H9 (cell line): Measurements from ENCODE around the gene PLA2G4E. TPM values are rescaled to one million over a fixed set of nuclear protein-coding genes. Genes with fewer than 3 reads are reported as not detected.

Source experiments
- DNase-seq: peaks from one replicate; pipeline ENCODE4 v3.0.0-alpha.2; 2017
- H2AFZ ChIP-seq: one replicate; pipeline ENCODE4 v1.6.1; 2013; ENCODE audit warnings: mild to moderate bottlenecking, low read length, control low read depth, moderate library complexity
- H2AK5ac ChIP-seq: 2 replicates; pipeline ENCODE4 v1.6.1; 2013; ENCODE audit warnings: low read length, control low read depth, mixed read lengths; ENCODE audit not compliant: insufficient read length
- H2BK120ac ChIP-seq: one replicate; pipeline ENCODE4 v1.6.1; 2013; ENCODE audit warnings: low read depth, mild to moderate bottlenecking, low read length, control low read depth, inconsistent platforms; ENCODE audit not compliant: poor library complexity, severe bottlenecking
- H2BK12ac ChIP-seq: 2 replicates; pipeline ENCODE4 v1.6.1; 2013; ENCODE audit warnings: low read length, control low read depth, mixed read lengths, low read depth; ENCODE audit not compliant: insufficient read length
- H2BK15ac ChIP-seq: 2 replicates; pipeline ENCODE4 v1.6.1; 2013; ENCODE audit warnings: low read depth, low read length, control low read depth
- H2BK20ac ChIP-seq: one replicate; pipeline ENCODE4 v1.6.1; 2013; ENCODE audit warnings: low read depth, mild to moderate bottlenecking, low read length, control low read depth, inconsistent platforms; ENCODE audit not compliant: poor library complexity, severe bottlenecking
- H2BK5ac ChIP-seq: 2 replicates; pipeline ENCODE4 v1.6.1; 2013; ENCODE audit warnings: low read length, control low read depth, mixed read lengths; ENCODE audit not compliant: insufficient read length
- H3K14ac ChIP-seq: 2 replicates; pipeline ENCODE4 v1.6.1; 2013; ENCODE audit warnings: low read length, control low read depth; ENCODE audit not compliant: insufficient read depth
- H3K18ac ChIP-seq: 2 replicates; pipeline ENCODE4 v1.6.1; 2013; ENCODE audit warnings: low read depth, mild to moderate bottlenecking, mixed read lengths, low read length, control low read depth; ENCODE audit not compliant: insufficient read length
- H3K23ac ChIP-seq: 2 replicates; pipeline ENCODE4 v1.6.1; 2013; ENCODE audit warnings: low read length, control low read depth, mixed read lengths, low read depth; ENCODE audit not compliant: insufficient read length
- H3K23me2 ChIP-seq: 2 replicates; pipeline ENCODE4 v1.6.1; 2013; ENCODE audit warnings: low read depth, mild to moderate bottlenecking, mixed read lengths, low read length, control low read depth; ENCODE audit not compliant: insufficient read length, poor library complexity, severe bottlenecking
- H3K27ac ChIP-seq: 2 replicates; pipeline ENCODE4 v1.5.1; 2013; ENCODE audit warnings: low read length, control low read depth, mixed read lengths, low read depth; ENCODE audit not compliant: insufficient read length
- H3K27me3 ChIP-seq: 2 replicates; pipeline ENCODE4 v1.6.1; 2013; ENCODE audit warnings: low read length, control low read depth, inconsistent platforms; ENCODE audit not compliant: insufficient read depth
- H3K4ac ChIP-seq: 2 replicates; pipeline ENCODE4 v1.6.1; 2013; ENCODE audit warnings: low read depth, mild to moderate bottlenecking, control low read depth, inconsistent platforms, low read length, moderate library complexity
- H3K4me1 ChIP-seq: 2 replicates; pipeline ENCODE4 v1.6.1; 2013; ENCODE audit warnings: low read length, control low read depth, inconsistent platforms; ENCODE audit not compliant: insufficient read depth
- H3K4me2 ChIP-seq: 2 replicates; pipeline ENCODE4 v1.6.1; 2013; ENCODE audit warnings: low read length, control low read depth, mixed read lengths; ENCODE audit not compliant: insufficient read length, insufficient read depth
- H3K56ac ChIP-seq: 2 replicates; pipeline ENCODE4 v1.6.1; 2013; ENCODE audit warnings: low read depth, mild to moderate bottlenecking, mixed read lengths, low read length, control low read depth; ENCODE audit not compliant: insufficient read length
- H3K79me1 ChIP-seq: 2 replicates; pipeline ENCODE4 v1.6.1; 2013; ENCODE audit warnings: low read depth, mild to moderate bottlenecking, moderate library complexity, low read length, control low read depth, inconsistent platforms; ENCODE audit not compliant: insufficient read depth, poor library complexity, severe bottlenecking
- H3K79me2 ChIP-seq: 2 replicates; pipeline ENCODE4 v1.6.1; 2013; ENCODE audit warnings: low read length, control low read depth, inconsistent platforms; ENCODE audit not compliant: insufficient read depth
- H3K9ac ChIP-seq: 2 replicates; pipeline ENCODE4 v1.6.1; 2013; ENCODE audit warnings: low read length, control low read depth, mixed read lengths; ENCODE audit not compliant: insufficient read length; ENCODE audit errors: extremely low read depth
- H3K9me3 ChIP-seq: one replicate; pipeline ENCODE4 v1.6.1; 2013; ENCODE audit warnings: low read depth, low read length, inconsistent platforms; ENCODE audit not compliant: control insufficient read depth
- H3T11ph ChIP-seq: one replicate; pipeline ENCODE4 v1.6.1; 2013; ENCODE audit warnings: mild to moderate bottlenecking, low read length, control low read depth, inconsistent platforms
- H4K20me1 ChIP-seq: one replicate; pipeline ENCODE4 v1.6.1; 2013; ENCODE audit not compliant: control insufficient read depth, insufficient read length, insufficient read depth
- H4K5ac ChIP-seq: 2 replicates; pipeline ENCODE4 v1.6.1; 2013; ENCODE audit warnings: low read depth, mild to moderate bottlenecking, mixed read lengths, low read length, control low read depth; ENCODE audit not compliant: insufficient read length
- H4K8ac ChIP-seq: replicated peaks from 2 replicates; pipeline ENCODE4 v1.6.1; 2013; ENCODE audit warnings: low read length, control low read depth, mixed read lengths, low read depth; ENCODE audit not compliant: insufficient read length
- H4K91ac ChIP-seq: 2 replicates; pipeline ENCODE4 v1.6.1; 2013; ENCODE audit warnings: low read depth, mild to moderate bottlenecking, moderate library complexity, mixed read lengths, low read length, control low read depth; ENCODE audit not compliant: insufficient read length
- H3K27ac Mint-ChIP-seq, 3 experiments: 2 replicates in 2 of 3; 3 replicates in 1 of 3; pipeline ENCODE4 v1.8.0; 2020 to 2021; ENCODE audit warnings: mixed read lengths in 3 of 3, mild to moderate bottlenecking in 1 of 3, moderate library complexity in 1 of 3
- H3K27me3 Mint-ChIP-seq: 2 replicates; pipeline ENCODE4 v1.8.0; 2021; ENCODE audit warnings: low read depth, mild to moderate bottlenecking, moderate library complexity, mixed read lengths
- H3K36me3 Mint-ChIP-seq, 3 experiments: 2 replicates in 2 of 3; 3 replicates in 1 of 3; pipeline ENCODE4 v1.8.0; 2020 to 2021; ENCODE audit warnings: low read depth in 3 of 3, mixed read lengths in 3 of 3; ENCODE audit not compliant: insufficient read depth in 1 of 3
- H3K4me1 Mint-ChIP-seq, 2 experiments: 2 replicates each; pipeline ENCODE4 v1.8.0; 2020; ENCODE audit warnings: mixed read lengths in 2 of 2
- H3K4me3 Mint-ChIP-seq, 2 experiments: 2 replicates in 1 of 2; 3 replicates in 1 of 2; pipeline ENCODE4 v1.8.0; 2020 to 2021; ENCODE audit warnings: mild to moderate bottlenecking in 2 of 2, mixed read lengths in 2 of 2, moderate library complexity in 1 of 2
- H3K9me3 Mint-ChIP-seq, 2 experiments: 2 replicates in 1 of 2; 3 replicates in 1 of 2; pipeline ENCODE4 v1.8.0; 2020; ENCODE audit warnings: mild to moderate bottlenecking in 2 of 2, mixed read lengths in 2 of 2, moderate library complexity in 1 of 2
- WGBS: extraction: QIAGEN DNeasy Blood & Tissue Kit; methylation state at CpG from one replicate; pipeline ENCODE4 v1.1.7; 2013; ENCODE audit warnings: missing lambda C conversion rate, low lambda C conversion rate, mixed read lengths; ENCODE audit not compliant: insufficient read length; ENCODE audit errors: extremely low coverage; 5-methylcytosine and 5-hydroxymethylcytosine counted together
- total RNA-seq: library from RNA; stranded (reverse); gene quantifications from 2 replicates; pipeline ENCODE4 v1.2.1, GENCODE V29; 2021
- TF ChIP-seq, protein P1 (sequence below): fragments of 200-600 bp; sonication (generic); conservative IDR thresholded peaks from 3 replicates; pipeline ENCODE4 v1.8.0; 2021; ENCODE audit warnings: antibody characterized with exemption, mild to moderate bottlenecking

The PLA2G4E gene
- total RNA-seq, 1 experiment from 2014 or later = not detected

DNA sequence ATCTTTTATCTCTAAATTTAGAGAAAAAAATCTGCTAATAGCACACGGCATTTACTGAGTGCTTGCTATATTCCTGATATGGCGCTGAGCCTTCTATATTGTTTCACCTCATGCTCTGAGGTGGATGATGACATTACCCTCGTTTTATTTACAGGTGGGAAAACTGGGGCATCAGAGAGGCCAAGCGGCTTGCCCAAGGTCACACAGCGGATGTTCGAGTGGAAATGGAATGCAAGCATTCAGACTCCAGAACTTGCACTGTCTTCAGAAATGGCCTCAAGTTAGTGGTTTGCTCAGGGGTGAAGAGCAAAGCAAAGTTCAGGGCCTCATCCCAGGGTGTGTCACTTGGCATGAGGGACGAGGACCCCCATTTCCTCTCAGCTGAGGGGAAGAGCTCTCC lies 65.7 kb downstream of the PLA2G4E start:
- Histone ChIP-seq H2BK120ac (no peak overlapping the region), H3K9me3 (no peaks in the 10 kb centered on the region), H4K20me1 (no peaks in the 10 kb centered on the region), H4K91ac (no peak overlapping the region), H3K4me2 (no peak overlapping the region), H3K4me1 (no peaks in the 10 kb centered on the region), H3K18ac (no peak overlapping the region), H3K27ac (no peak overlapping the region), H3K23ac (no peak overlapping the region), H3K9ac (no peak overlapping the region), H3T11ph (no peak overlapping the region), H2AK5ac (no peak overlapping the region), H3K56ac (no peak overlapping the region), H2BK12ac (no peak overlapping the region), H4K5ac (no peak overlapping the region), H4K8ac (no peak overlapping the region), H2BK5ac (no peak overlapping the region), H3K27me3 (no peaks in the 10 kb centered on the region), H2AFZ (no peak overlapping the region), H3K4ac (no peak overlapping the region), H3K23me2 (no peaks in the 10 kb centered on the region), H3K14ac (no peak overlapping the region), H3K79me2 (no peaks in the 10 kb centered on the region; the same call in 1 of the 2 replicates), H3K79me1 (peaks cover 8% of the 10 kb centered on the region), H2BK20ac (no peak overlapping the region), H2BK15ac (no peak overlapping the region)
- DNase-seq = no peak
- Mint-ChIP-seq H3K27ac (no peak overlapping the region), H3K36me3 (peaks cover 10 to 35% (median 31%) of the 10 kb centered on the region in 3 experiments; a peak in 6 of 7 replicates), H3K4me3 (no peak overlapping the region), H3K27me3 (no peaks in the 10 kb centered on the region), H3K9me3 (no peaks in the 10 kb centered on the region), H3K4me1 (peaks cover 19 to 20% of the 10 kb centered on the region in 2 experiments)
- no CpG with 5 or more reads among the region's 7 CpGs for WGBS
- TF ChIP-seq, protein P1, sequence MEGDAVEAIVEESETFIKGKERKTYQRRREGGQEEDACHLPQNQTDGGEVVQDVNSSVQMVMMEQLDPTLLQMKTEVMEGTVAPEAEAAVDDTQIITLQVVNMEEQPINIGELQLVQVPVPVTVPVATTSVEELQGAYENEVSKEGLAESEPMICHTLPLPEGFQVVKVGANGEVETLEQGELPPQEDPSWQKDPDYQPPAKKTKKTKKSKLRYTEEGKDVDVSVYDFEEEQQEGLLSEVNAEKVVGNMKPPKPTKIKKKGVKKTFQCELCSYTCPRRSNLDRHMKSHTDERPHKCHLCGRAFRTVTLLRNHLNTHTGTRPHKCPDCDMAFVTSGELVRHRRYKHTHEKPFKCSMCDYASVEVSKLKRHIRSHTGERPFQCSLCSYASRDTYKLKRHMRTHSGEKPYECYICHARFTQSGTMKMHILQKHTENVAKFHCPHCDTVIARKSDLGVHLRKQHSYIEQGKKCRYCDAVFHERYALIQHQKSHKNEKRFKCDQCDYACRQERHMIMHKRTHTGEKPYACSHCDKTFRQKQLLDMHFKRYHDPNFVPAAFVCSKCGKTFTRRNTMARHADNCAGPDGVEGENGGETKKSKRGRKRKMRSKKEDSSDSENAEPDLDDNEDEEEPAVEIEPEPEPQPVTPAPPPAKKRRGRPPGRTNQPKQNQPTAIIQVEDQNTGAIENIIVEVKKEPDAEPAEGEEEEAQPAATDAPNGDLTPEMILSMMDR = no peak
